Activated CD8-positive, alpha-beta T cell treated with anti-CD3 and anti-CD28 coated beads for 36 hours (primary cell): ENCODE results near the gene PDP2. TPM values are rescaled to one million over a fixed set of nuclear protein-coding genes. Genes with fewer than 3 reads are reported as not detected.

ENCODE experiments used
- ATAC-seq: fragments of 200-7000 bp; cut with Tn5 transposase; one replicate; pipeline ENCODE4 v1.10.0; 2021; ENCODE audit warnings: mild to moderate bottlenecking, moderate library complexity
- CTCF ChIA-PET: fragments of 350-600 bp; sonication (Branson Sonifier 250); formaldehyde crosslinking; loops from one replicate; lab custom pipeline; 2021; ENCODE audit warnings: antibody characterized with exemption; lab: Charles Lee
- POLR2A ChIA-PET: fragments of 350-600 bp; sonication (Branson Sonifier 250); formaldehyde crosslinking; loops from one replicate; lab custom pipeline; 2021; ENCODE audit warnings: antibody characterized with exemption; lab: Charles Lee
- DNase-seq: peaks from one replicate; pipeline ENCODE4 v3.0.0-alpha.2; 2020
- H3K27ac Mint-ChIP-seq: one replicate; pipeline ENCODE4 v1.8.0; 2021; ENCODE audit warnings: mild to moderate bottlenecking, mixed read lengths
- H3K27me3 Mint-ChIP-seq: one replicate; pipeline ENCODE4 v1.8.0; 2021; ENCODE audit warnings: mixed read lengths
- H3K36me3 Mint-ChIP-seq: one replicate; pipeline ENCODE4 v1.8.0; 2021; ENCODE audit warnings: low read depth, mixed read lengths
- H3K4me1 Mint-ChIP-seq: one replicate; pipeline ENCODE4 v1.8.0; 2021; ENCODE audit warnings: low read depth, mixed read lengths
- H3K4me3 Mint-ChIP-seq: one replicate; pipeline ENCODE4 v1.8.0; 2021; ENCODE audit warnings: mild to moderate bottlenecking, moderate library complexity, mixed read lengths
- H3K9me3 Mint-ChIP-seq: one replicate; pipeline ENCODE4 v1.8.0; 2021; ENCODE audit warnings: mixed read lengths
- CTCF ChIP-seq: fragments of 200-600 bp; IDR thresholded peaks from one replicate; pipeline ENCODE4 v1.8.0; 2022; ENCODE audit warnings: antibody characterized with exemption, mild to moderate bottlenecking
- intact Hi-C: fragments of 100-400 bp; cut with micrococcal nuclease; formaldehyde crosslinking; loops from one replicate; pipeline ENCODE4 v1.10.0; 2022
- total RNA-seq, 2 experiments: library from RNA; stranded (reverse); gene quantifications; one replicate each; pipeline ENCODE4 v1.2.3, GENCODE V29; 2021

Gene PDP2
- total RNA-seq, 2 experiments from 2014 or later = 31.2 to 38.1 TPM

- no peaks in the 10 kb centered on the region for H3K27me3 Mint-ChIP-seq
- ChIA-PET POLR2A (no interaction called here), CTCF (interaction anchor here (2.0 to 4.6 kb wide), 2 partner anchors 11 to 47 kb away, joined by 8 to 31 read pairs; partner anchors contain the start of gene NAE1)
- peak overlapping the region; percentile 80 for H3K27ac Mint-ChIP-seq
- intact Hi-C loops = loop anchor here (5.0 kb wide), 1 partner anchor 54 kb away; the partner anchor contains the start of gene CIAO2B
- peaks cover 65% of the 10 kb centered on the region for H3K4me1 Mint-ChIP-seq
- no peak for TF ChIP-seq CTCF
- DNase-seq = peak; percentile 91
- peak overlapping the region; percentile 28 for H3K4me3 Mint-ChIP-seq
- peaks cover 18% of the 10 kb centered on the region for H3K36me3 Mint-ChIP-seq
- peaks cover 11% of the 10 kb centered on the region for H3K9me3 Mint-ChIP-seq
- peak; percentile 59 for ATAC-seq
These were observed 2.2 kb upstream of the PDP2 start for GRCh38 chr16:66878067-66878466.

GRCh38 chr16:66881014-66881417 lies 701 bp downstream of the PDP2 start:
- Mint-ChIP-seq H3K9me3 (peaks cover 10% of the 10 kb centered on the region), H3K27me3 (no peaks in the 10 kb centered on the region), H3K4me3 (peak overlapping the region; percentile 95), H3K4me1 (peaks cover 57% of the 10 kb centered on the region), H3K36me3 (peaks cover 37% of the 10 kb centered on the region), H3K27ac (peak overlapping the region; percentile 97)
- POLR2A ChIA-PET = interaction anchor here (0.8 to 3.3 kb wide), 12 partner anchors 8 to 102 kb away, joined by 3 to 28 read pairs (median 4); no protein-coding TSS in a partner anchor
- no peak for TF ChIP-seq CTCF
- CTCF ChIA-PET = interaction anchor here (0.7 to 5.5 kb wide), 14 partner anchors 8 to 329 kb away, joined by 3 to 40 read pairs (median 4); partner anchors contain the start of genes CKLF, DYNC1LI2 and NAE1
- no peak for ATAC-seq
- intact Hi-C loops = no loop called here
- peak; percentile 39 for DNase-seq

DNA sequence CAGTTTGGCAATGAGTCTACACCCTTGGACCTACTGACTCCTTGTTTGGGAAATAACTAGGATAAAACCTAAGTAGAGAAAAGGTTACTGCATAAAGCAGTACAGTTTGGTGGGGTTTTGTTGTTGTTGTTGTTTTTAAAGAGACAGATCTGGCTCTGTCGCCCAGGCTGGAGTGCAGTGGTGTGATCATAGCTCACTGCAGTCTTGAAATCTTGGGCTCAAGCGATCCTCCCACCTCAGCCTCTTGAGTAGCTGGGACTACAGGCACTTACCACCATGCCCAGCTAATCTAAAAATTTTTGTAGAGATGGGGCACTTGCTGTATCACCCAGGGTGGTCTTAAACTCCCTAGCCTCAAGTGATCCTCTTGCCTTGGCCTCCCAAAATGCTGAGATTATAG lies 1.2 kb downstream of the PDP2 start:
- peak overlapping the region; percentile 95 for H3K4me3 Mint-ChIP-seq
- H3K27me3 Mint-ChIP-seq = no peaks in the 10 kb centered on the region
- intact Hi-C loops = no loop called here
- peaks cover 56% of the 10 kb centered on the region for H3K4me1 Mint-ChIP-seq
- no peak for ATAC-seq
- peaks cover 34% of the 10 kb centered on the region for H3K36me3 Mint-ChIP-seq
- DNase-seq = no peak
- peaks cover 5% of the 10 kb centered on the region for H3K9me3 Mint-ChIP-seq
- CTCF ChIA-PET = interaction anchor here (0.7 to 5.5 kb wide), 13 partner anchors 9 to 329 kb away, joined by 3 to 40 read pairs (median 4); partner anchors contain the start of genes CKLF, DYNC1LI2 and NAE1
- peak overlapping the region; percentile 34 for H3K27ac Mint-ChIP-seq
- no peak for TF ChIP-seq CTCF
- POLR2A ChIA-PET = interaction anchor here (1.0 to 3.3 kb wide), 7 partner anchors 9 to 51 kb away, joined by 3 to 28 read pairs (median 5); no protein-coding TSS in a partner anchor

DNA sequence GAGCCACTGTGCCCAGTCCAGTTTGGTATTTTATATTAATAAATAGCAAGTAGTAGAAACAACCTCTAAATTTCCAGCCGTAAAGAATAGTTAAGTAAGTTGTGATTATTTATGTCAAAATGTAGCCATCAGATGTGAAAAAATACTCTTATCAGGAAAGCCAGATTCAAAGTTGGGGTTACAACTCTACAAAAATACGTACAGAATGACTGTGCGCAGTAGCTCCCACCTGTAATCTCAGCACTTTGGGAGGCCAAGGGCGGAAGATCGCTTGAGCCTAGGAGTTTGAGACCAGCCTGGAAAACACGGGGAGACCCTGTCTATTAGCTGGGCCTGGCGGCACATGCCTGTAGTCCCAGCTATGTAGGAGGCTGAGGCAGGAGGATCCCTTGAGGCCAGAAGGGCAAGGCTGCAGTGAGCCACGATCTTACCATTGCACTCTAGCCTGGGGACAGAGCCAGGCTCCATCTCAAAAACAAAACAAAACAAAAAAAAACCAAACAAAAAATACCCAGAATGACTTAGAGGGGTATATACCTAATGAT lies 1.7 kb downstream of the PDP2 start:
- Mint-ChIP-seq H3K27ac (no peak overlapping the region), H3K4me3 (peak overlapping the region; percentile 95)
- intact Hi-C loops = no loop called here

More for the DNA sequence above, 1.7 kb downstream of the PDP2 start:
- DNase-seq (no peak), ATAC-seq (no peak)
- Mint-ChIP-seq H3K36me3 (peaks cover 36% of the 10 kb centered on the region), H3K4me1 (peaks cover 57% of the 10 kb centered on the region), H3K9me3 (peaks cover 4% of the 10 kb centered on the region), H3K27me3 (no peaks in the 10 kb centered on the region)
- ChIA-PET POLR2A (interaction anchor here (1.1 to 3.3 kb wide), 5 partner anchors 9 to 51 kb away, joined by 3 to 28 read pairs (median 8); no protein-coding TSS in a partner anchor), CTCF (interaction anchor here (1.0 to 5.5 kb wide), 8 partner anchors 9 to 274 kb away, joined by 3 to 40 read pairs (median 4); partner anchors contain the start of gene NAE1)
- TF ChIP-seq CTCF = no peak
